Right lobe of liver (tissue), 4 donors: ENCODE results near the gene LRRC2.

Experiments
- POLR2A ChIP-seq: fragments of 450-650 bp; IDR thresholded peaks from one replicate; pipeline ENCODE4 v1.6.1; 2017; ENCODE audit warnings: antibody characterized with exemption, mild to moderate bottlenecking
- TF ChIP-seq, protein P1 (sequence below), 4 donors: fragments of 200-600 bp in 3 of 4; fragments of 450-650 bp in 1 of 4; IDR thresholded peaks; one replicate each; pipeline versions ENCODE4 v1.5.1 to v1.8.0; 2016 to 2022; ENCODE audit warnings: antibody characterized with exemption in 4 of 4, mild to moderate bottlenecking in 2 of 4
- donor health status: DM: no; HTN: no; CAD: no.
- donor health status: DM: no; HTN: no; CAD: no.
- donor health status: DM: no; HTN: yes; CAD: no.

DNA sequence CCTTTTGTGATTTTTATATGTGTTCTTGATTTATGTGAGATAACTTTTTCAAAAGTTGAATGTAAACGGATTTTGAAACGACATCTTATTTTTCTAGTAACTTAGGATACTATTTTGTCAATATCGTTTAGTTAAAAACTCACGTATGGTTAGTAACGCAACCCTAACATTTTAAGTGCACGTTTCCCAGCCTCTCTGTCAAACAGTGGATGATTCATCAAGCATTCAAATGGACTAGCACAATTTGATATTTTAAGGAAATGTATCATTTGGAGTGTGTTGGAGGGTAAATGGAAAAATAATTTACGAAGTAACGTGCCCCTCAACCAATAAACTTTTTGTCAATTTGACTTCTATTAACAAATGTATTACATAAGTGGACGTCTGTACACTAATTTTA, 45.0 kb downstream of the LRRC2 start:
- TF ChIP-seq, protein P1, sequence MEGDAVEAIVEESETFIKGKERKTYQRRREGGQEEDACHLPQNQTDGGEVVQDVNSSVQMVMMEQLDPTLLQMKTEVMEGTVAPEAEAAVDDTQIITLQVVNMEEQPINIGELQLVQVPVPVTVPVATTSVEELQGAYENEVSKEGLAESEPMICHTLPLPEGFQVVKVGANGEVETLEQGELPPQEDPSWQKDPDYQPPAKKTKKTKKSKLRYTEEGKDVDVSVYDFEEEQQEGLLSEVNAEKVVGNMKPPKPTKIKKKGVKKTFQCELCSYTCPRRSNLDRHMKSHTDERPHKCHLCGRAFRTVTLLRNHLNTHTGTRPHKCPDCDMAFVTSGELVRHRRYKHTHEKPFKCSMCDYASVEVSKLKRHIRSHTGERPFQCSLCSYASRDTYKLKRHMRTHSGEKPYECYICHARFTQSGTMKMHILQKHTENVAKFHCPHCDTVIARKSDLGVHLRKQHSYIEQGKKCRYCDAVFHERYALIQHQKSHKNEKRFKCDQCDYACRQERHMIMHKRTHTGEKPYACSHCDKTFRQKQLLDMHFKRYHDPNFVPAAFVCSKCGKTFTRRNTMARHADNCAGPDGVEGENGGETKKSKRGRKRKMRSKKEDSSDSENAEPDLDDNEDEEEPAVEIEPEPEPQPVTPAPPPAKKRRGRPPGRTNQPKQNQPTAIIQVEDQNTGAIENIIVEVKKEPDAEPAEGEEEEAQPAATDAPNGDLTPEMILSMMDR (IDR thresholded peaks at IDR 0.05) = no peak
- no peak for TF ChIP-seq POLR2A
